Skin epidermis (tissue), 12 donors: ENCODE data around the gene LHX4.

Source experiments
- H3K27ac ChIP-seq, 21 experiments: fragments of 200-600 bp; sonication (generic) in 11 of 21; one replicate each; pipeline ENCODE4 v1.5.0; 2020; ENCODE audit warnings: mild to moderate bottlenecking in 3 of 21, inconsistent platforms in 2 of 21, moderate library complexity in 2 of 21
- H3K4me3 ChIP-seq, 7 experiments: fragments of 200-600 bp; sonication (generic) in 2 of 7; one replicate each; pipeline ENCODE4 v1.5.0; 2020; ENCODE audit warnings: inconsistent platforms in 2 of 7, mild to moderate bottlenecking in 2 of 7, moderate library complexity in 1 of 7

LHX4 gene

GRCh38 chr1:180229483-180230415, at the start of gene LHX4:
Gene LHX4 (plus strand): TSS chr1:180230264. CDS start chr1:180230530, 266 bp downstream.
- Histone ChIP-seq H3K4me3 (peak within 1 kb of the TSS; percentile 31 to 53 (median 40)), H3K27ac (no peak within 1 kb of the TSS)

GRCh38 chr1:180181048-180181447, 49.0 kb upstream of the LHX4 start:
- Histone ChIP-seq H3K4me3 (no peak overlapping the region), H3K27ac (no peak overlapping the region)

GRCh38 chr1:180181996-180182642, 47.9 kb upstream of the LHX4 start:
- no peak overlapping the region for H3K27ac ChIP-seq
- no peak overlapping the region for H3K4me3 ChIP-seq

GRCh38 chr1:180182643-180183311, 47.3 kb upstream of the LHX4 start:
- Histone ChIP-seq H3K4me3 (no peak overlapping the region), H3K27ac (no peak overlapping the region)

GRCh38 chr1:180183426-180183825, 46.6 kb upstream of the LHX4 start:
- Histone ChIP-seq H3K27ac (no peak overlapping the region), H3K4me3 (no peak overlapping the region)

- Histone ChIP-seq H3K4me3 (no peak overlapping the region), H3K27ac (no peak overlapping the region)
Observed at GRCh38 chr1:180184041-180184440, 46.0 kb upstream of the LHX4 start.

GRCh38 chr1:180185281-180185680, 44.8 kb upstream of the LHX4 start:
- H3K27ac ChIP-seq: no peak overlapping the region
- H3K4me3 ChIP-seq: no peak overlapping the region

GRCh38 chr1:180185971-180186645, 44.0 kb upstream of the LHX4 start:
- Histone ChIP-seq H3K4me3 (no peak overlapping the region), H3K27ac (no peak overlapping the region)

- Histone ChIP-seq H3K4me3 (no peak overlapping the region), H3K27ac (no peak overlapping the region)
Observed at GRCh38 chr1:180186831-180187230, 43.2 kb upstream of the LHX4 start.

- H3K27ac ChIP-seq: no peak overlapping the region
Observed at GRCh38 chr1:180187626-180188025, 42.4 kb upstream of the LHX4 start.

GRCh38 chr1:180188091-180188506, 42.0 kb upstream of the LHX4 start:
- H3K4me3 ChIP-seq: no peak overlapping the region
- no peak overlapping the region for H3K27ac ChIP-seq

More at GRCh38 chr1:180187626-180188025, 42.4 kb upstream of the LHX4 start:
- no peak overlapping the region for H3K4me3 ChIP-seq

GRCh38 chr1:180188684-180189175, 41.3 kb upstream of the LHX4 start:
- H3K27ac ChIP-seq: no peak overlapping the region

GRCh38 chr1:180190091-180190490, 40.0 kb upstream of the LHX4 start:
- H3K4me3 ChIP-seq: no peak overlapping the region
- H3K27ac ChIP-seq: no peak overlapping the region

More at GRCh38 chr1:180188684-180189175, 41.3 kb upstream of the LHX4 start:
- H3K4me3 ChIP-seq: no peak overlapping the region

GRCh38 chr1:180192172-180192571, 37.9 kb upstream of the LHX4 start:
- Histone ChIP-seq H3K27ac (no peak overlapping the region), H3K4me3 (no peak overlapping the region)

GRCh38 chr1:180193141-180194047, 36.7 kb upstream of the LHX4 start:
- Histone ChIP-seq H3K27ac (no peak overlapping the region), H3K4me3 (no peak overlapping the region)

GRCh38 chr1:180194048-180194425, 36.0 kb upstream of the LHX4 start:
- Histone ChIP-seq H3K27ac (no peak overlapping the region), H3K4me3 (no peak overlapping the region)

GRCh38 chr1:180194546-180195207, 35.4 kb upstream of the LHX4 start:
- Histone ChIP-seq H3K27ac (no peak overlapping the region), H3K4me3 (no peak overlapping the region)

- no peak overlapping the region for H3K4me3 ChIP-seq
Observed at GRCh38 chr1:180195401-180195800, 34.7 kb upstream of the LHX4 start.

More at GRCh38 chr1:180195401-180195800, 34.7 kb upstream of the LHX4 start:
- H3K27ac ChIP-seq: no peak overlapping the region
